Measurements from ENCODE around the gene MYRFL.

The MYRFL gene

DNA sequence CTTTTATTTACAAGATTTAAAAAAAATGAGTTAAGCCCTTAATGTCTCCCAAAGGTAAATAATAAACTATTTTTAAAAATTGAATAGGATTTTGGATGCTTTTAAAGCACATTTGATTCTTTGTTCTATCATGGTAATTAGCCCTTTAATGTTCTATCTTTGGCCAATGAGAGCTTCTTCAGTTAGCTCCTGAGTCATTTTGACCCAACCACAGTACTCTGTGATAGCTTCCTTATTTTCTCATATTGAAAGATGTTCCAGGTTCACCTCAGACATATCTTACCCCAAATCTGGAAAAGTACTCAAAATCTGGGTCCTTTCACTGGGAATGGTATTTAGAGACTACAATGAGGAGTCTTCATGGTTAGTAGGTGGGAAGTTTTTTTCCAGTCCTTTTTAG is 98.0 kb downstream of the MYRFL start:
- FAIRE-seq, result no peak
- DNase-seq (ENCODE audit: extremely low spot score, insufficient read length, low read depth), result no peak

DNA sequence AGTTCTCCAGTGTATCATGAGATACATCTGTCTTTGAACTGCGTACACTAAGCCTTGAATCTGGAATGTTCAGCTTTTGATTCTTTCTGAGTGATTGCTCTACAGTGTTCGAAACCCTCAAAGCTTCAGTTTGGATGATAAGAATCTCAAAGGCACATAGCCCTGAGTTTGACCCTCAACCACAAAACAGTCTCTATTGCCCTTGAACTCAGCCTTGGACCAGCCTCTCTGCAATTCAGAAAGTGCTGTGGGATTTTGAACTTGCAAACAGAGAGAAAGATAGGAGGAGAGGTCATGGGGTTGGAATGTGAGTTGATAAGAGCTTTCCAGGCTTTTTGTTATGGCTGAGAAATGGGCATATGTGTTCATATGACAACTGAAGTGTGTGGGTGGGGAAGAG is 100.3 kb downstream of the MYRFL start:
- FAIRE-seq (no peak), DNase-seq (ENCODE audit: extremely low spot score, insufficient read length, low read depth) (no peak)

DNA sequence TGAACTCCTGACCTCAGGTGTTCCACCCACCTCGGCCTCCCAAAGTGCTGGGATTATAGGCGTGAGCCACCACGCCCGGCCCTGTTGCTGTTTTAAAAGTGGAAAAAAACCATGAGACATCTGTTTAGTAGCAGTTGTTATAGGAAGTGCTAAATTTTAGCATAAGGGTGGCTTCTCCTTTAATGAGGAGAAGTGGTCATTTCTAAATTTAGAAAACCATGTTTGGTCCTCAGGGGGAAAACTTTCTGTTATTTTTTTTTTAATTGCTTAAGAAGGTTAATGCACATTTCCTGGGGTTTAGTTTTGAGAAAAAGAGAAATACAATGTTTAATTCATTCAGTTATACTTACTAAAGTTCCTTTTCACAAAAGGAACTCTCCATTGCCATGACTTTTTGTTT is 102.1 kb downstream of the MYRFL start:
- FAIRE-seq (no peak), DNase-seq (ENCODE audit: extremely low spot score, insufficient read length, low read depth) (no peak)

DNA sequence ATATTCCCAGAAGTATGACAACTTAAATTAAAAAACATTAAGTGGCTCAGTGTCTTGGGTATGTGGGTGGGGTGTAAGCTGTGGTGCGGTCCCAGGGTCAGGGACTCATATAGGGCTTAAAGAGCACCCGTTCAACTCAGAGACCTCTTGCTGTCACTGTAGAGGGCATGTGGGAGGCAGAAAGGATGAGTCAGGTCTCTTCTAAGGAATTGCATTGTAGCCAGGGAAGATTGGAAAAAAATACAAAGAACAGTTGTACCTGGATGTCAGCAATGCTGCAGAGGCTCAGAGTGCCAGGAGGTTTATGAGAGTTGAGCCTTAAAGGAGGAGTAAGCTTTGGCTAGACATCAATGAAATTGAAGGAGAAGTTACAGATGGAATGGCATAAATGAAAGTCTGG is 104.1 kb downstream of the MYRFL start:
- DNase-seq (ENCODE audit: extremely low spot score, insufficient read length, low read depth), result no peak
- no peak for FAIRE-seq

DNA sequence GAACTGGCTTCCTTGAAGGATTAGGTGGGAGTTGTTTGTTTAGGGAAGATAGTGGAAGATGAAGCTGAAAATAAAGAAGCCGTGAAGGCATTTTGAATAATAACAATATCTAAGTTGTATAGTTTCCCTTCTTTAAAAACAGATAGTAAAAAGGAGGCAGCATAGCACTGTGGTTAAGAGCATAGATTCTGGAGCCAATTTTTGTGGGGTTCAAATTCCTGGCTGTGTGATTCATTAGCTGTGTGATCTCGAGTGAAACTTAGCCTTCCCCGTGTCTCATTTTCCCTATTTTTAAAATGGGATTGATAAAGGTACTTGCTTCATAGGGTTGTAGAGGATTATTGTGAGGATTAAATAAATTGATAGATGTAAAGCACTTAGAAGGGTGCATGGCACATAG is 104.5 kb downstream of the MYRFL start:
- DNase-seq (ENCODE audit: extremely low spot score, insufficient read length, low read depth) (no peak), FAIRE-seq (no peak)

DNA sequence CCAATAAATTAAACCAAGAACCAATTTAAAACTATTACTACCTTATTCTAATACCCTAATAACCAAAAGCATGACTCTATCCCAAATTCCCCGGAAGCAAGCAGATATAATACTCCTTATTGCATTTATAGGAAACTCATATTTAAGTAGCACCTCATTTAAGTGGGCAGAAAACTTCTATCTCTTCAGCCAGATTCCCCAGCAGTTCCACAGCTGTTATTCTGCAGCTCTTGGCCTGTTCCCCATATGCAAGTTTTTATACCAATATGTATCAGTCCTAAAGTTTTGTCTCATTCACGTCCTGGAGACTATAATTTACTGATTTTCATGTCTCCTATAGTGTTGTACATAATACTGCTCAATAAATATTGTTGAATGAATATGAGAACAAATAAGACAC is 106.5 kb downstream of the MYRFL start:
- DNase-seq (ENCODE audit: extremely low spot score, insufficient read length, low read depth) (no peak), FAIRE-seq (no peak)

DNA sequence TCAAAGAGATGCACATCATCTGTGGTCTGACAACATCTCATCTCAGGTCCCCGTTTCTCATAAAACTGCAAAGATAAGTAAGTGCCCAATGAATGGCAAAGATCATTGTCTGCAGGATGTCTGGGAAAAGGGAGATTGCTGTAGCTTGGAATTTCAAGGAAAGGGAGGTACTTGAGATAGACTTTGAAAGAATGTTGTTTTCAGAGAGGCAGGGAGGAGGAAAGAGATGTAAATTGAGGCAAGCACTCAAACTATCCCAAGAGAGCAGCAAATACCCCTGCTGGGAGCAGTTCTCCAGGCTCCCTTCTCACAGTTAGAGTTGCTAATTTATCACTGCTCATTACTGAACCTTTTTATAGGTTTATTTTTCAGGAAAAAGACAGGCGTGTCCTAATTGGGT is 107.1 kb downstream of the MYRFL start:
- FAIRE-seq (no peak), DNase-seq (ENCODE audit: extremely low spot score, insufficient read length, low read depth) (no peak)

DNA sequence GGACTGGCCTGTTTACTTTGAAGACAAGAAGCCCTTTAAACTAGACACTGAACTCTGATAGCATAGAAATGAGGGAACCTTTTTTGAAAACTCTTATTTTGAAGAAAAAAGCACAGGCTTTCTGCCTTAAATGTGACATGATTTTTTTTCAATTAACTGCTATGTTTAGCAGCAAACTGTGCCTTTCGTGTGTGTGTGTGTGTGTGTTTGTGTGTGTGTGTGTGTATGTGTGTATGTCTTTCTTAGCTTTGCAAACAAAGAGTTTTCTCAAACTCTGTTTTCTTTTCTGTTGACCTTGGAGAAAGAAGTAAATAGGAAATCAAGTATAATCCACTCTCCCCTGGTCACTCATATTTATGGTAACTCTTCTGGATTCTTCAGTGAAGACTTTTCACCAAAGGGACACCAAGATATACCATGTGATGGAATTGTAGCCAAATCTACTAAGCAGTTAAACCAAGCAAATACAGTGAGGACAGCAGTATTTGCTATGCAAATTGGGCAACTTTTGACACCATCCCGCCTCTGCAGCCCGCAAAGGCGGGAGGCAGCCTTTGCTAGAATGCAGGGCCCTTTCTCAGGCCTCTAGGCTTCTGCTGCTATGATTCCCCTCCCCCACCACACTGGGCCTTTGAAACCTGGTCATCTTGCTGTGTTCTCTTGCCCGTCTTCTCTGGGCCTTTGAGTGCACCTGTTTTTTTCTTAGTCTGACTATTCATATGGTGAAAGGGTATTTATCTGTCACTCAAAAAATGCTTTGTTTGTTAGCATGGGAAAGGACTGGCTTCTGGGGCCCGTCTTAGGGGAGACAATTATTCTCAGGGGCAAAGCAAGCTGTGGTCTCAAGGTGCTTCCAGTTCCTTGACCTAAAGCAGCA is 107.9 kb downstream of the MYRFL start:
- DNase-seq (ENCODE audit: extremely low spot score, insufficient read length, low read depth), result no peak
- no peak for FAIRE-seq

DNA sequence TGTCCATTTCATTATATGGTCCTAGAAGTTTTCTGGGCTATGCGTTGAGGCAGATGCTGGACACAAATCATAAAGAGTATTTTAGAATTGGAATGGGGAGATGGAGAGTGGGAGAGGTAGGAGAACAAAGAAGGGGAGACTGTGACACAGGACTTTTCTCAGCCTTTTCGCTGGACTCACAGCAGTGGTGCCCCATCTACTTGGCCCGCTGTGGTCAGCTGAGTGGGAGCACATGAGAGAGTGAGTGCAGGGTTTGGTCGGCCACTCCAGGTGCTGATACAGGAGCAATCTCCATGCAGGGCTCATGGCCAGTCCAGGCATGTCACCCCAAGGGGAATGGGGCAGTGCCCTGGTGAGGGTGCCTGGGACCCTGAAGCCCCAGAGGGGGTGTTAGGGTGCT is 109.0 kb downstream of the MYRFL start:
- FAIRE-seq, result no peak
- no peak for DNase-seq (ENCODE audit: extremely low spot score, insufficient read length, low read depth)

DNA sequence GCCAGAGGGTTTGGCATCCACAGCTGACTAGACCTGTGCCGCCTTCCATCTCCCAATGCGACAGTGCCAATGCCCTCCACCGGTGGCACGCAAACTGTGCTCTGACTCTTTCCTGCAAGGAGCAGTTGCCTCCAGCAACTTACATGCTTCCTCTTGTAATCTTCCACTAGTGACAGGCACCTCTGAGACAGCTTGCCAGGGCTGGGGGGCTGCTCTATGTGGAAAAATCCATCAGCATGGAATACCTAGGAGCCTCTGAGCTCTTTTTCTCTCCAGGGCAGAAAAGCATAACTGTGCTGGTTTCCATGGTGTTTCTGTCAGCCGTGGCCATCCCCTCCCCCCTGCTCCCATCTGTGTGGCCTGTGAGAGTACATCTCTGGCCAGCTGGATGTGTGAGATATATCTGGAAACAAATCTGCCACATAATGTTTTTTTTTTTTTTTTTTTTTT is 110.6 kb downstream of the MYRFL start:
- DNase-seq (ENCODE audit: extremely low spot score, insufficient read length, low read depth) (no peak), FAIRE-seq (no peak)

DNA sequence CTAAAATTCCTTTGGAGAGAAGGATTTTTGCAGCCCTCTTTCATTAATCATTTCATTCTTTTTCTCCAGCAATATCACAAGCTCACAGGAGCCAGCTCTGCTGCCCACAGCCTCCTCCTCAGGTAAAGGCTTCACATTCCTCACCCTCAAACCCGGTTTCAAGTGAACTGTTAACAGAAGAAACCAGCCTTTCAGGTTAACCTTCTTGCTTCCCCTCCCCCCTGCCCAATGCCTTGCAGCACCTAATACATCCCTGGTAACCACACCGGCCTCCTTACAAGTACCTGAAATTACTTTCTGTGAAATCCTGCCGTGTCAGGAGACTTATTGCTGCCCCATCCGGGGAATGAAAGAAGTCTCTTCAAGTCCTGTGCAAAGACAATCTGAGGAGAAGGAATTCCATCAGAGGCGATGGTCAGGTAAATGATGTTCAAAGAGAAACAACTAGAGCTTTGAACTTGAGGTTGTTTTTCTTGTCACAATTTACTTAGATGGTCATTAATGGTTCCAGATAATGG is 111.2 kb downstream of the MYRFL start:
- DNase-seq (ENCODE audit: extremely low spot score, insufficient read length, low read depth) (no peak), FAIRE-seq (no peak)

DNA sequence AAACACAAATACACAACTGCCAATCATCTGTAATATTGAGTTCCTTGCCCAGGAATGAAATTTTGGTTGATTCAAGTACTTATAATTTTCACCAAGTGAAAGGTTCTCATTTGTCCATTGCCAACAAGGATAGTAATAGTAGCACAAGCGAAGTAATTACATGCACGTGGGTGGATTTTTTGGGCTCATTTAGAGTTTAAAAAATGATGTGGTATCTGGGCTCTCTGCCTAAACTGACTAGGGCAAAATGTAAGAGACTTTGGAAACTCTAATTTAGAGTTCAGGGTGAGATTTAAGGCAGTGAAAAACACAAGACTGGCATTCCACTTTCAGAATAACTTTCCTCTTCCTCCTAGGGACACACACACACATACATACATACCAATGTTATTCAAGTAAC is 111.7 kb downstream of the MYRFL start:
- FAIRE-seq, result no peak
- no peak for DNase-seq (ENCODE audit: extremely low spot score, insufficient read length, low read depth)

DNA sequence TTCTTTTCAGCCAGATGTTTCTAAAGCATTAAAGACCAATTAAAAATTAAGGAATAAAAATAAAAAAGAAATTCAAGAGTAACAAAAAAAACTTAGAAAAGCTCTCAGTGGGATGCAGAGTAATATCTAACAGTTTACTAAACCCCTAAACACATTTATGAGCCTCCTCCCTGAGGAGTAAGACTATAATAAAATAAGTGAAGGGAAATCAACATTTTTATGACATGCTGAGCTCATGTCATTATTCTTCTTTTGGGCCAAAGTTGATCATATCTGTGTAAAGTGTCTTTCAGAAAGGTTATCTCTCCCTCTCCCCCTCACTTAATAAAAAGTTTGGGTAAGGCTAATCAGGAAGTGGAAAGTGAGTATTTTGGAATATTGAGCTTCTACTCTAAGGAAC is 122.1 kb downstream of the MYRFL start:
- DNase-seq (ENCODE audit: extremely low spot score, insufficient read length, low read depth), result no peak
- FAIRE-seq, result no peak

DNA sequence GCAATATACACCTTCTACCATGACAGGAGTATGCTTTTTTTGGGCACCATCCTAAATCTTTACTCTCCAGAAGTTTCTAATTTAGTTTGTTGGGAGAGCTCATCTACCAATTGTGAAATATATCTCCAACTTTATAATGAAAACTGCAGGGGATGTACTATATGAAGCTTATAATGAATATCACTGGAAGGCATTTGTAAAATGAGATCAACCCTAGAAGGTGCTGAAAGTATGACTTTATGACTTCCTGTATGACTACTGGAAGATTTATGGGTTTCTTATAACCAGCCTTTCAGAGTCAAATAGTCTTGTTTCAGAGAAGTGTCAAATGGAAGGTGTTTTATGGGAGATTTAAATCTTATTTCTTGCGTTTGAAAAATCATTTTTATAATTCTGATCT is 122.9 kb downstream of the MYRFL start:
- DNase-seq (ENCODE audit: extremely low spot score, insufficient read length, low read depth), result no peak

DNA sequence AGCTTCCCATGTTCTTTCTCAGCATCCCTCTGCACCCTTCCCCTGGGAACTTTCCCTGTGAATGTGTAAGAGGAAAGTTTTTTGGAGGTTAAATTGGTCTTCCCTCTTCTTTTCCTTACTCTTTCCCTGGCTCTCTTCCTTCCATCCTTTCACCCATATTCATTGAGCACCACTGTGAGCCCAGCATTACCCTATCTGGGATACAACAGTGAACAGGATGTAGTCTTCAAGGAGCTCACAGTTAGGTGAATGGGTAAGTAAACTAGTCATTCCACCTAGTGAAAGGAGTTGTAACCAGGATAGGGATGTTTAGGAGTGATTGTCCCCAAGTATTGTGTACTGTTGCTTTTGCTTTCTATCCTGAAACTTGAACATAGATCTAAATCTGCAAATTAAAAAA is 123.8 kb downstream of the MYRFL start:
- no peak for FAIRE-seq

More for the DNA sequence above, 122.9 kb downstream of the MYRFL start:
- no peak for FAIRE-seq

DNA sequence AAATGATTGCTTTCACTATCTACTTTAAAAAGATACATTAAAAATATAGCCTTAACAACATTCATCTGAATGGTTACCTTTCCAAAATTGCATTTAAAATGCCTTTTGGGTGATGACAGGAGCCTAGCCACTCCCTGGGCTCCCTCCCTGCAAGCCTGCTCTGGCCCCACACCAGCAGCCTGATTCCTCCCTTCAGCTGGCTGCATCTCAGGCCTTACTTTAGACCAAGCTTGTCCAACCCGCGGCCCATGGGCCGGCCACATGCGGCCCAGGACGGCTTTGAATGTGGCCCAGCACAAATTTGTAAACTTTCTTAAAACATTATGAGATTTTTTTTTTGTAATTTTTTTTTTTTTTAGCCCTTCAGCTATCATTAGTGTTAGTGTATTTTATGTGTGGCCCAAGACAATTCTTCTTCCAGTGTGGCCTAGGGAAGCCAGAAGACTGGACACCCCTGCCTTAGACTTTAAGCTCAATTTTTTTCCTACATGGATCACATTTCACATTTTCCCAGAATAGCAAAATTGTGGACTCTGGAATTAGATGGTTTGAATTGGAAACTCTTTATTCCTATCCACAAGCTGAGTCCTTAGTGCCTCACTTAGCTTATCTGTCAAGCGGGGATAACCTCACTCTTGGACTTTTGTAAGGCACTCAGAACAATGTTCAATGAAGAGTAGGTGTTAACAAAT is 124.4 kb downstream of the MYRFL start:
- FAIRE-seq (no peak), DNase-seq (ENCODE audit: extremely low spot score, insufficient read length, low read depth) (no peak)

More for the DNA sequence above, 123.8 kb downstream of the MYRFL start:
- DNase-seq (ENCODE audit: extremely low spot score, insufficient read length, low read depth), result no peak

DNA sequence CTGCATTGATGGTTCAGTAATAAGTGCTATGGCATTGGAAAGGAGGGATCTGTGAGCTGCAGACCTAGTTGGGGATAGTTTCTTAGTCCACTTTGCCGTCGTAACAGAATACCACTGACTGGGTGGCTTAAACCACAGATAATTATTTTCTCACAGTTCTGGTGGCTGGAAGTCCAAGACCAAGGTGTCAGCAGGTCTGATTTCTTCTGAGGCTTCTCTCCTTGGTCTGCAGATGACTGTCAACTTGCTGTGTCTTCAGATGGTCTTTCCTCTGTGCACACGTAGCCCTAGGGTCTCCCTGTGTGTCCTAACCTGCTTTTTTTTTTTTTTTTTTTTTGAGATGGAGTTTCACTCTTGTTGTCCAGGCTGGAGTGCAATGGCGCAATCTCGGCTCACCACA is 126.1 kb downstream of the MYRFL start:
- DNase-seq (ENCODE audit: extremely low spot score, insufficient read length, low read depth) (no peak), FAIRE-seq (no peak)

DNA sequence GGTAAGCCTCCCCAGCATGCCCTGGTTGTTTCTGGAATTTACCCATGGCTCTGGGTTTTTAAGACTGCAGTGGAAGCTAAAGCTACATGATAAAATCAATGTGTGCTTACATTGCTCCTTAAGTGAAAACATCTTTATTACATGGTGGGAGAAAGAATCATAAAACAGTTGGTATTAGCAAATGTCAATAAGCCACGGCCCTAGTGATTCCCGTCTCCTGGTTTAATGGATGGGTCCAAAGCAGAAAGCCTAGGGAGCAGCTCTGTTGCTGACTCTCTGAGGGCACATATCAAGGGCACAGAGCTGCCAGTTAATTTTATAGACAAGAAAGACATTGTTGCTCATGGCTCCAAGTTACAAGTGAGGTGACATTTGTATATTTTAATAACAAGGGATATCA is 127.9 kb downstream of the MYRFL start:
- DNase-seq (ENCODE audit: extremely low spot score, insufficient read length, low read depth) (no peak), FAIRE-seq (no peak)

DNA sequence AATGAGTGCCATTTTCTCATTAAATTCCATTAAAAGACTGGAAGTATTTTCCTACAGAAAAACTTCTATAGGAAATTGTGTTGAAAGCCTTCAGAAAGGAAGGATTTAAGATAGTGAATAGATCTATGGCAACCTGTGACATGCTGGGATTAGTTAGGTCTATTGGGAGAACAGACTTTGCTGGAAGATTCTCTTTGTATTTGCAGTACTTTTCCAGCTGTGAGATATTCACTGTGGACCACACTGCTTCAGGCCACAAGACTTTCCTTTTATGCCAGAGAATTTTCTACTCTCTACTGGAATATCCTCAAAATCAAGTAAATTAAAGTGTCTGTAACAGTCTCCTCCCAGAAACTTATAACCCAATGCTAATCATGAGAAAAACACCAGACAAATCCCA is 136.2 kb downstream of the MYRFL start:
- DNase-seq (ENCODE audit: extremely low spot score, insufficient read length, low read depth) (no peak), FAIRE-seq (no peak)

DNA sequence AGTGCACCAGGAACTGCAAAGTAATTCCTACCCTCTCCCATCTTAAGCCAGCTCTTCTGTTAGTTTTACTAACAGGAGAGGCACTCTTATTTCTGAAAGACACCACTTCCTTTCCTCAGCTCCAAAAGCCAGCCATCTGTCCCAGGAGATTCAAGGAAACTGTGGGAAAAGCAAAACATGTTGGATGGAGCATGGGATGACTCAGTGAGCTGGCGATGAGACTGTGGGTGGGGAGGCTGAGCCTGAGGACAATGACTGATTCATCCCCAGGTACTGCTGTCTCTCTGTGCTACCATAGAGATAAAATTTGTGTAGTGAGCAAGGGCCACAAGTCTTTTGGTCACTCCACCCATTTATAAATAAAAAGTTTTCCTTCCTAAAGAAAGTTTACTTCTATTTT is 141.4 kb downstream of the MYRFL start:
- FAIRE-seq (no peak), DNase-seq (ENCODE audit: extremely low spot score, insufficient read length, low read depth) (no peak)

DNA sequence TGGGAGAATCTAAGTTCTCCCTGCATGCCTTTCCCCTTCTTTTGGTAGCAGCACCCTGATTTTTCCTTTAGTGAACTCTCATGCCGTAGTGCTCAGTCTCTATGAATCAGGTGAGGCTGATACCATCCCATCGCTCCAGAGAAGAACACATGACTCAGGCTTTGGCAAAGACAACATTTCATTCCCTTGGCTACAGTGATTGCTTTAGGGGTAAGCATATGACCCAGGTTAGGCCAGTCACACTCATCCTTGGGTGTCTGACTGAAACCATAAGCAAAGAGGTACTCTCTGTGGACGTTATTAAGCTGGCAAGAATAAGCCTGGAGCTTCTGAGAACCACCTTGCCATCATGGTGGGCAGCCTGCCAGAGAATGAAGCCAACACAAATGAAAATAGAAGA is 141.8 kb downstream of the MYRFL start:
- no peak for FAIRE-seq
- DNase-seq (ENCODE audit: extremely low spot score, insufficient read length, low read depth), result no peak

All from GM18507 (cell line).